ENCODE results near the gene SLC9A9.

DNA sequence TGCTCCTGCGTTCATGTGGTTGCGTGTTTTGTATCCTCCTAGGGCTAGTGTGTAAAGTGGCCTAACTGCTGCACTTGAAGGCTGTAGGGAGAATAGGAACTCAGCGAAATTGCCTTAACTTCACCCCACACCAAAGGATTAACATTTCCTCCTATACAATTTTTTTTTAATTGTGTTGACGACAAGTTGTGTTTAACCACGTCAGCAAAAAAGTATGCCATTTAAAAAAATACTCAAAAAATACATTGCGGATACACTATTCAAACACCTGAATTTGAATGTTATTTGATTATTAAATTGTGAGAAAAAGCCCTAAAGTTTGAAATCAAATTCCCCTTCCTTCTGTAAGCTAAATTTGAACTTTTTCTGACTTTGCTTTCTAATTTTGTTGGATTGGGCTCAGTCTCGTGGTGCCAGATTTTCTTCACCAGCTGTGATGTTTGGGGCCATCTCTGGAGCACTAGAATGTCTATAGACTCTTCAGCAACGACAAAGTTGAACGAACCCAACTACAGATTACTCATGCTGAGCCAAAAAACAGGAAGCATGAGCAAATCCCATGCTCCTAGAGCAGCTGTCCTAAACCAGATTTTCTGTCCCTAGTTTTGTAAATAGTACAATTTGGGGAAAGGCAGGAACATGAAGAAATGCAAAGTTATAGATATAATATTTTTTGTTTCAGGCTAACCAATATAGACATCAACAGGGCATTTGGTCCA, 8.1 kb upstream of the SLC9A9 start:
- TF ChIP-seq RAD21 (IDR thresholded peaks at IDR 0.05) (no peak), CTCF (IDR thresholded peaks at IDR 0.05; ENCODE audit: low read depth, low read length, missing input control) (no peak), JUND (IDR thresholded peaks at IDR 0.05) (no peak), TAF1 (conservative IDR thresholded peaks at IDR 0.05) (no peak), GABPA (IDR thresholded peaks at IDR 0.05 in 1 of 2, conservative IDR thresholded peaks at IDR 0.05 in 1 of 2) (no peak), ZBTB33 (IDR thresholded peaks at IDR 0.05) (no peak), SP1 (IDR thresholded peaks at IDR 0.05) (no peak), FOXA2 (IDR thresholded peaks at IDR 0.05) (no peak)
- TF ChIP-seq, protein P1, sequence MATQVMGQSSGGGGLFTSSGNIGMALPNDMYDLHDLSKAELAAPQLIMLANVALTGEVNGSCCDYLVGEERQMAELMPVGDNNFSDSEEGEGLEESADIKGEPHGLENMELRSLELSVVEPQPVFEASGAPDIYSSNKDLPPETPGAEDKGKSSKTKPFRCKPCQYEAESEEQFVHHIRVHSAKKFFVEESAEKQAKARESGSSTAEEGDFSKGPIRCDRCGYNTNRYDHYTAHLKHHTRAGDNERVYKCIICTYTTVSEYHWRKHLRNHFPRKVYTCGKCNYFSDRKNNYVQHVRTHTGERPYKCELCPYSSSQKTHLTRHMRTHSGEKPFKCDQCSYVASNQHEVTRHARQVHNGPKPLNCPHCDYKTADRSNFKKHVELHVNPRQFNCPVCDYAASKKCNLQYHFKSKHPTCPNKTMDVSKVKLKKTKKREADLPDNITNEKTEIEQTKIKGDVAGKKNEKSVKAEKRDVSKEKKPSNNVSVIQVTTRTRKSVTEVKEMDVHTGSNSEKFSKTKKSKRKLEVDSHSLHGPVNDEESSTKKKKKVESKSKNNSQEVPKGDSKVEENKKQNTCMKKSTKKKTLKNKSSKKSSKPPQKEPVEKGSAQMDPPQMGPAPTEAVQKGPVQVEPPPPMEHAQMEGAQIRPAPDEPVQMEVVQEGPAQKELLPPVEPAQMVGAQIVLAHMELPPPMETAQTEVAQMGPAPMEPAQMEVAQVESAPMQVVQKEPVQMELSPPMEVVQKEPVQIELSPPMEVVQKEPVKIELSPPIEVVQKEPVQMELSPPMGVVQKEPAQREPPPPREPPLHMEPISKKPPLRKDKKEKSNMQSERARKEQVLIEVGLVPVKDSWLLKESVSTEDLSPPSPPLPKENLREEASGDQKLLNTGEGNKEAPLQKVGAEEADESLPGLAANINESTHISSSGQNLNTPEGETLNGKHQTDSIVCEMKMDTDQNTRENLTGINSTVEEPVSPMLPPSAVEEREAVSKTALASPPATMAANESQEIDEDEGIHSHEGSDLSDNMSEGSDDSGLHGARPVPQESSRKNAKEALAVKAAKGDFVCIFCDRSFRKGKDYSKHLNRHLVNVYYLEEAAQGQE (IDR thresholded peaks at IDR 0.05): no peak
- TF ChIP-seq, protein P2, sequence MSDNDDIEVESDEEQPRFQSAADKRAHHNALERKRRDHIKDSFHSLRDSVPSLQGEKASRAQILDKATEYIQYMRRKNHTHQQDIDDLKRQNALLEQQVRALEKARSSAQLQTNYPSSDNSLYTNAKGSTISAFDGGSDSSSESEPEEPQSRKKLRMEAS (IDR thresholded peaks at IDR 0.05): no peak
- TF ChIP-seq, protein P3, sequence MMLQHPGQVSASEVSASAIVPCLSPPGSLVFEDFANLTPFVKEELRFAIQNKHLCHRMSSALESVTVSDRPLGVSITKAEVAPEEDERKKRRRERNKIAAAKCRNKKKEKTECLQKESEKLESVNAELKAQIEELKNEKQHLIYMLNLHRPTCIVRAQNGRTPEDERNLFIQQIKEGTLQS (IDR thresholded peaks at IDR 0.05): no peak
